Left lobe of liver (tissue), 2 donors: Measurements from ENCODE around the gene EEF1AKMT3. TPM values are rescaled to one million over a fixed set of nuclear protein-coding genes. Genes with fewer than 3 reads are reported as not detected.
"Not testable (repeated sequence)": the region's sequence is repeated elsewhere in the genome, so short reads cannot be mapped to it uniquely, and the experiment has no call there.

ENCODE experiments used
- ATAC-seq: fragments of 200-7000 bp; cut with Tn5 transposase; one replicate; pipeline ENCODE4 v1.9.1; 2020; ENCODE audit warnings: mild to moderate bottlenecking, moderate library complexity
- DNase-seq: peaks from one replicate; pipeline ENCODE4 v3.0.0-alpha.2; 2020; ENCODE audit warnings: low spot score
- total RNA-seq: library from RNA; stranded (reverse); gene quantifications from one replicate; pipeline ENCODE4 v1.2.1, GENCODE V29; 2021
- donor health status: DM: no; HTN: no; CAD: no; lungs with moderate emphysema.
- donor health status: DM: no; HTN: yes; CAD: no.

EEF1AKMT3 gene
- total RNA-seq, 1 donor from 2014 or later = 6.0 TPM

- DNase-seq = no peak
- peak; percentile 13 for ATAC-seq
Measured at GRCh38 chr12:57764662-57765002, 7.8 kb upstream of the EEF1AKMT3 start.

- ATAC-seq = peak; percentile 49
Measured at GRCh38 chr12:57765003-57765697, 7.3 kb upstream of the EEF1AKMT3 start.

GRCh38 chr12:57765698-57766463 is 6.5 kb upstream of the EEF1AKMT3 start:
- ATAC-seq (peak; percentile 62), DNase-seq (no peak)

More at GRCh38 chr12:57765003-57765697, 7.3 kb upstream of the EEF1AKMT3 start:
- DNase-seq = no peak

GRCh38 chr12:57766464-57767304 is 5.7 kb upstream of the EEF1AKMT3 start, which contains the start of gene CYP27B1:
Gene CYP27B1, minus strand, starts transcription at chr12:57767078. Its CDS starts 37 bp downstream, at chr12:57767041.
- ATAC-seq (peak; percentile 8), DNase-seq (no peak)

- DNase-seq (no peak), ATAC-seq (no peak)
Measured at GRCh38 chr12:57767305-57767698, 5.1 kb upstream of the EEF1AKMT3 start.

- DNase-seq (no peak), ATAC-seq (no peak)
Measured at GRCh38 chr12:57767876-57768275, 4.5 kb upstream of the EEF1AKMT3 start.

- no peak for ATAC-seq
Measured at GRCh38 chr12:57769594-57769993, 2.8 kb upstream of the EEF1AKMT3 start.

GRCh38 chr12:57770734-57771133 is 1.7 kb upstream of the EEF1AKMT3 start:
- no peak for DNase-seq

More at GRCh38 chr12:57769594-57769993, 2.8 kb upstream of the EEF1AKMT3 start:
- no peak for DNase-seq

GRCh38 chr12:57771236-57771872 is 1.1 kb upstream of the EEF1AKMT3 start:
- ATAC-seq (peak; percentile 80), DNase-seq (peak; percentile 85)

More at GRCh38 chr12:57770734-57771133, 1.7 kb upstream of the EEF1AKMT3 start:
- ATAC-seq = no peak

GRCh38 chr12:57771873-57772428 is 463 bp upstream of the EEF1AKMT3 start, which contains the start of gene METTL1:
Gene METTL1, minus strand, starts transcription at chr12:57772105. Its CDS starts 22 bp downstream, at chr12:57772083.
- ATAC-seq (peak; percentile 92), DNase-seq (peak; percentile 95)

GRCh38 chr12:57774634-57775033 is 2.2 kb downstream of the EEF1AKMT3 start:
- DNase-seq, ATAC-seq: not testable (repeated sequence)

GRCh38 chr12:57775044-57775443 is 2.6 kb downstream of the EEF1AKMT3 start:
- DNase-seq (no peak), ATAC-seq (no peak)

- ATAC-seq = no peak
- no peak for DNase-seq
Measured at GRCh38 chr12:57775563-57776246, 3.3 kb downstream of the EEF1AKMT3 start.

GRCh38 chr12:57776247-57776587 is 3.8 kb downstream of the EEF1AKMT3 start:
- ATAC-seq = no peak
- no peak for DNase-seq

GRCh38 chr12:57777367-57777766 is 5.0 kb downstream of the EEF1AKMT3 start:
- no peak for DNase-seq
- no peak for ATAC-seq

- DNase-seq (no peak), ATAC-seq (no peak)
Measured at GRCh38 chr12:57777911-57778310, 5.5 kb downstream of the EEF1AKMT3 start.

- ATAC-seq = no peak
Measured at GRCh38 chr12:57779736-57780135, 7.3 kb downstream of the EEF1AKMT3 start.

GRCh38 chr12:57780284-57780897 is 8.0 kb downstream of the EEF1AKMT3 start:
- ATAC-seq = no peak
- DNase-seq = no peak

More at GRCh38 chr12:57779736-57780135, 7.3 kb downstream of the EEF1AKMT3 start:
- no peak for DNase-seq

GRCh38 chr12:57781244-57781643 is 8.8 kb downstream of the EEF1AKMT3 start:
- ATAC-seq (no peak), DNase-seq (no peak)
